G401.6 (cell line): Measurements from ENCODE around the gene CCDC85C.

Source experiments
- FAIRE-seq: peaks from 2 replicates; lab custom pipeline; 2012; peaks lifted over from hg19 to GRCh38; lab: Jason Lieb, UNC

Gene CCDC85C

DNA sequence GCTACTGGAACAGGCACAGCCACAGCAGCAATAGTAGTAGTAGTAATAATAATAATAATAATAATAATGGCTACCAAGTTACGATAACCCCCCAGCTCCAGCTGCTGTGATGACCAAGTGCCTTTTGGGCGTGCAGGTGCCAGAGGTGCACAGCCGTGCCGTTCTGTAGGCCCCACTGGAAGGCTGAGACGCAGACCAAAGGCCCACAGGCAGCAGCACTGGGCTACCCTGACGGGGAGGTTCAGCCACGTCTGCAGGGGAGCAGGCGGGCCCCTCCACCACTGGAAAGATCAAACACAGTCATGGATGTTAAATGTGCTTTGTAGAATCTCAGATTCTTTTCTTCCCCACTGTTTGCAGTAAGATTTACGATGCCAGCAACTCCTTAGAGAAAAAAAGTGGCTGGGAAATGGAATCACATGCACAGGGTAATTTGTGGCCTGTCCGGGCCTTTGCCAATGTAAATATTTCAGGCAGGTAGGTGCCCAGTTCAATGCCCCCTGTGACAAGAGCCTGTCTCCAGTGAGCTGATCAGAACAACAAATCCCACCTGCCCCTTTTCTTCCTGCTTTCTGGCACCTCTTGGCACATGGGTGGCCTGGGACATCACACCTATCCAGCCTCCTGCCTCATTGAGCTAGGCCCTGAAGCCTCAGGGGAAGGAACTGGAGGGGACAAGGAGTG, 32.6 kb downstream of the CCDC85C start:
- no peak for FAIRE-seq

DNA sequence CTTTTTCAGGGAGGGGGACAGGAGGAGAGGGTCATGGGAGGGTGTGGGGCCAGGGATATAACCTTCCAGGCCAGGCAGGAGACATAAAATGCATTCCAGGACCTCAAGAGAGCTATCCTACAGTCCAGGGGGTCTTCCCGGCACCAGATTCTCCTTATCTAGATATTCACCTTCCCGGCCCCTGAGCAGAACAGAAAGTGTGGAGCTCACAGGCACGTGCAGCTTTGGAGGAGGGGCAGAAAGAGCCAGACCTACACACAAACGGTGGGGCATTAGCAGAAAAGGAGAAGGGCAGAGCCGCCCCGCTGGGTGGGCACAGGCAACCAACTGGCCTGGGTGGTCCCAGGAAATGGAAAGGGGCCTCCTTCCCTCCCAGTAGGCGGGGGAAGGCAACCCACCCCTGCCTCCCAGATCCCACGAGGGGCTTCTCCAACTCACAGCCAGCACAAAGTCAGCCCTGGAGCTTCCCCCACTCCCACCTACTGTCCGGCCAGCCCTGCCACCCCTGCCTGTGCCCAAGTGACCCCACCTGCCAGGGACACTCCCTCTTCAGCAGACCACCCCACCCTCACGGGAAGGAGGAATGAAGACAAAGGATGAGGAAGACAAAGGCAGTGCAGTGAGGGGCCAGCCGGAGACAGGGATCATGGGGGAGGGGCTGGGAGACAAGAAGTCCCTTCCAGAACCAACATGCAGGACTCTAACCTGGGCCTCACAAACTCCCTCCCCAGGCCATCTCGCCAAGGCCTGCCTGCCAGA, 33.3 kb downstream of the CCDC85C start:
- no peak for FAIRE-seq

- no peak for FAIRE-seq
Measured at GRCh38 chr14:99569725-99570543, 34.1 kb downstream of the CCDC85C start.

- FAIRE-seq: no peak
Measured at GRCh38 chr14:99568567-99569560, 35.1 kb downstream of the CCDC85C start.

DNA sequence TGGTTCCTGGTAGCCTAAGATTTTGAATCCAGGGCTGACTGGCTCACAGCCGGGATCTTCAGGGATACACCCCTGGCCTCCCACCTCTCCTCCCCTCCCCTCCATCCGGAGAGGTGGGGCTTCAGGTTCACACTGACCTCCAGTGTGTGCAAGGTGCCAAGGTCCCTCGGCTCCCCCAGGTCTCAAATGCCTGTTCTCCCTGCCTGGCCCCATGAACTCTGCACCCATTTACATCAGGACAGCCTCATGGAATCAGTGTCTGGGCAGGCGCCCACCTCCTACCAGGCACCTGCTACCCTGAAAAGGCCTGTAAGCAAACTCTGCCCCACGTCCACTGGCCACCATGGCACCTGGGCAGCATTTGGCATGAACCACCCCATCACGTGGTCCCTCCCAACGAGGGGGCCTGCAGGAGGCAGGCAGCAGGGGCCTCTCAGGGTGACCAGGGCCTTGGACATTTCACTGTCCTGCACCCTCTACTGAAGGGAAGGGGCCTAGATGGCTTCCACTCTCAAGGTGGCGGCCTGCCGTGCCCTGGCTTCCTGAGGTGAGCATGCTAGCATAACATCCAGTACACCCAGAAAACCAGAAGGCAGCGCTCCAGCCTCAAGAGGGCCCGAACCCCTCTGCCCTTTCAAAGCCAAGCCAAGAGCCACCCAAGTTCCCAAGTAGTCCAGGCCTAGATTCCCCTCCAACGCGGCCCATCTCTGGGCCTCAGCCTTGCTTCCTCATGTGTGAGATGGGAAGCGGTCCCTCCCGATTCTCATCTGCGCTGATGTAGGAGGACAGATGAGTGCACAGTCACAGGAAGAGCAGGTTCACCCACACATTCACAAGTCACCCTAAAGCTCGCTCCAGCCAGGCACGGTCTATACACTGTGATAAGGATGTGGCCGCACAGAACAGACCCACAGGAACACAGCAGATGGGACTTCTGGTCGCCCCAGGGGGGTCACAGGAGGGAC, 37.3 kb downstream of the CCDC85C start:
- FAIRE-seq: no peak

GRCh38 chr14:99566009-99566389, 38.0 kb downstream of the CCDC85C start:
- no peak for FAIRE-seq

GRCh38 chr14:99565383-99565782, 38.6 kb downstream of the CCDC85C start:
- FAIRE-seq: no peak

DNA sequence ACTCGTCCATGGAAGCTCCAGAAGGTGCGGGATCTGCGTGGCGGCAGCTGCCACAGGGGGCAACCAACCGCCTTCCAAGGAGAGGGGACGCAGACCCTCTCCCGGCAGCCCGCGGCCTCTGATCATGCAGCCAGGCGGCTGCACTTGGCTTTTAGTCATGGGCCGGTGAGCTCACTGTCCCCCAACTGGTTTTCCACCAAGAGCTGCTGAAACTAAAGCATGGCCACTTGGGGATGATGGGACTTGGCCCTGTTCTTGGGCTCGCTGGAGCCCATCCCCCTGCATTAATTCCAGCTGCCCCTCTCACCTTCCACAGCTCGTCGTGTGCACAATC, 39.1 kb downstream of the CCDC85C start:
- FAIRE-seq: no peak

DNA sequence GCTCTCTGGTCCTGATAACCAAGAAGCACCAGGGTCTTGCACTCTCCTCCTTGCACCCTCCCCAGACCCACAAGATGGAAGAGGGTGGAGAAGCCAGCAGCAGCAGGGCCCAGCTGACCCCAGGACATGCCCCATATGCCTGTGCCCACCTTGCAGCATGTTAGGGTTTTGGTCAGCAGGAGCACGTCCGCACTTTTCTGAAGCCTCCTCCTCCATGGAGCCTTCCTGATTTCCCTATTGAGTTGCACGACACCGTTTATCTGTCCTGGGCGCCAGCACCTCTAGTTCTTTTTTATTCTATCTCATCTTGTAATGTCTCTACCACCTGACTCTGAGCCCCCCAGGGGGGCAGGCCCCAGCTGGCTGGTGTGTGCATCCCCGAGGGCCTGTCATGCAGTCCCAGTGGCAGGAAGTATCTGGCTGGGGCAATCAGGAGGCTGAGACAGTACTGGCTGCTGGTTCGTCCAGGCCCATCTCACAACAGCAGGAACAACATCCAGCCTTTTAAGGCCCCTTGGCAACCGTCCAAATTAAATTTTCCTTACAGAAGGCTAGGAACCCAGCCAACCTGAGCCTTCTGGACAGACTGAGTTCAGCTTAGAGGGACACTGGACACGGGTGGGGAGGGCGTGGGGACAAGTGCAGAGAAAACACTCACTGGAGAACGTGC, 39.6 kb downstream of the CCDC85C start:
- FAIRE-seq: no peak

- FAIRE-seq: no peak
Measured at GRCh38 chr14:99563749-99564129, 40.3 kb downstream of the CCDC85C start.

- FAIRE-seq: peak; percentile 59
Measured at GRCh38 chr14:99562856-99563748, 40.9 kb downstream of the CCDC85C start.

GRCh38 chr14:99561864-99562263, 42.1 kb downstream of the CCDC85C start:
- FAIRE-seq: no peak

GRCh38 chr14:99560922-99561683, 42.9 kb downstream of the CCDC85C start:
- no peak for FAIRE-seq

DNA sequence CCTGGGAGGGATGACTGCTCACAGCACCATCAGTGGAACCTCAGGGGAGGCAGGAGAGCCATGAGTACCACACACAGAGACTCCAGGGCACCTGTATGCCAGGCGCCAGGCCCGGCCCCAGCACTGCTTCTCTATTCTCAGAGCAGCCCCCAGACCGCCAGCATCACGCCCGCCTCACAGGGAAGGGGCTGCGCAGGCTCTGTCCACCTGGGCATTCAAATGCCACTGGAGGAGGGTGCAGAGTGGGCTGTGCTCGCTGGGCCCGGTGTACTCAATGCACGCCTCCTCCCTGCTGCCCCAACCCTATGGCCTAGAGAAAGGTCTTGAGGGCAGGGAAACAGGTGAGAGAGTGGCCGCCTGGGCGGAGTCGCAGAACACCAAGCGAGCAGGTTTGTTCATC, 43.6 kb downstream of the CCDC85C start:
- no peak for FAIRE-seq

GRCh38 chr14:99559286-99559990, 44.6 kb downstream of the CCDC85C start:
- no peak for FAIRE-seq

DNA sequence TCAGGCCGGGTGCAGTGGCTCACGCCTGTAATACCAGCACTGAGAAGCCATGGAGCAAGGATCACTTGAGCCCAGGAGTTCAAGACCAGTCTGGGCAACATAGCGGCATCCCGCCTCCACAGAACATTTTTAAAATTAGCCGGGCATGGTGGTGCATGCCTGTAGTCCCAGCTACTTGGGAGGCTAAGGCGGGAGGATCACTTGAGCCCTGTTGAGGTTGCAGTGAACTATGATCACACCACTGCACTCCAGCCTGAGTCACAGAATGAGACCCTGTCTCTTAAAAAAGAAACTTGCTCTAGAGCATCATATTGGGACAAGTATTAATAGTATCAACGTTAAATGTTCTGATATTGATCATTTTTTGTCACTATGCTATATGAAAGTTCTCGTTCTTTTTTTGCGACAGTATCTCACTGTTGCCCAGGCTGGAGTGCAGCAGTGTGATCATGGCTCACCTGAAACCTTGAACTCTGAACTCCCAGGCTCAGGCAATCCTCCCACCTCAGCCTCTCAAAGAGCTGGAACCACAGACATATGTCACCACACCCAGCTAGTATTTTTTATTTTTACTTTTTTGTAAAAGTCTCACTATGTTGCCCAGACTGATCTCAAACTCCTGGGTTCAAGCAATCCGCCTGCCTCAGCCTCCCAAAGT, 47.7 kb downstream of the CCDC85C start:
- FAIRE-seq: no peak
